SU-DHL-6 (cell line): ENCODE results near the gene SYT9.

Experiments
- CTCF ChIP-seq: fragments of 200-600 bp; sonication (generic); IDR thresholded peaks from one replicate; pipeline ENCODE4 v1.5.1; 2017; ENCODE audit warnings: antibody characterized with exemption, mild to moderate bottlenecking, low read length, moderate library complexity; ENCODE audit not compliant: insufficient read depth, poor library complexity, severe bottlenecking
- EZH2phosphoT487 ChIP-seq: fragments of 200-600 bp; sonication (generic), shearing (Covaris generic); conservative IDR thresholded peaks from 2 replicates; pipeline ENCODE4 v1.6.1; 2018; ENCODE audit warnings: mild to moderate bottlenecking, antibody characterized with exemption, low read length, moderate library complexity, mixed read lengths

- TF ChIP-seq CTCF = no peak
- no peak for TF ChIP-seq EZH2phosphoT487
These were observed 56.1 kb downstream of the SYT9 start for GRCh38 chr11:7307836-7308235.
